ENCODE results near the gene SLC16A3.
A peak's percentile ranks its signal among the peaks of the same experiment; 100 is the strongest.
"Not testable (repeated sequence)": the region's sequence is repeated elsewhere in the genome, so short reads cannot be mapped to it uniquely, and the experiment has no call there.

SLC16A3 gene

GRCh38 chr17:82204831-82205719 is 23.8 kb upstream of the SLC16A3 start:
- DNase-seq: peak; percentile 38

- DNase-seq: peak; percentile 82
Observed at GRCh38 chr17:82205720-82206508, 22.9 kb upstream of the SLC16A3 start.

- DNase-seq: not testable (repeated sequence)
Observed at GRCh38 chr17:82210655-82211054, 18.2 kb upstream of the SLC16A3 start.

- peak; percentile 71 for DNase-seq
Observed at GRCh38 chr17:82212331-82213250, 16.3 kb upstream of the SLC16A3 start, which contains the start of gene CCDC57. Gene CCDC57 (minus strand): TSS chr17:82212842. CDS start chr17:82201944, 10,898 bp downstream.

- DNase-seq: peak; percentile 64
Observed at GRCh38 chr17:82213251-82214011, 15.4 kb upstream of the SLC16A3 start.

- DNase-seq: no peak
Observed at GRCh38 chr17:82214012-82214628, 14.7 kb upstream of the SLC16A3 start.

GRCh38 chr17:82215095-82215971 is 13.5 kb upstream of the SLC16A3 start:
- no peak for DNase-seq

- DNase-seq: no peak
Observed at GRCh38 chr17:82215972-82216300, 12.9 kb upstream of the SLC16A3 start.

GRCh38 chr17:82216301-82217119 is 12.3 kb upstream of the SLC16A3 start:
- peak; percentile 50 for DNase-seq

- no peak for DNase-seq
Observed at GRCh38 chr17:82217120-82217529, 11.7 kb upstream of the SLC16A3 start.

GRCh38 chr17:82217530-82218204 is 11.2 kb upstream of the SLC16A3 start:
- DNase-seq: no peak

- DNase-seq: no peak
Observed at GRCh38 chr17:82218349-82219075, 10.3 kb upstream of the SLC16A3 start.

GRCh38 chr17:82219083-82219482 is 9.8 kb upstream of the SLC16A3 start:
- DNase-seq: no peak

GRCh38 chr17:82219753-82220709 is 8.8 kb upstream of the SLC16A3 start:
- no peak for DNase-seq

GRCh38 chr17:82221341-82221902 is 7.4 kb upstream of the SLC16A3 start:
- DNase-seq: no peak

GRCh38 chr17:82222816-82223215 is 6.0 kb upstream of the SLC16A3 start:
- no peak for DNase-seq

- DNase-seq: no peak
Observed at GRCh38 chr17:82223517-82223916, 5.3 kb upstream of the SLC16A3 start.

All from activated T-cell treated with anti-CD3 and anti-CD28 coated beads, Interleukin-2, amount 50 U/mL, for 1 hour (primary cell).